ENCODE data around the gene IL34.

GRCh38 chr16:70698901-70699300 lies 52.5 kb downstream of the IL34 start:
- TF ChIP-seq POLR2A (IDR thresholded peaks at IDR 0.05; ENCODE audit: low read length): no peak
- TF ChIP-seq GATA1 (IDR thresholded peaks at IDR 0.05; ENCODE audit: low read depth, low read length): no peak

Measured in erythroblast (primary cell).